Astrocyte (in vitro differentiated cells and primary cell): ENCODE results near the gene RNF157. TPM values are rescaled to one million over a fixed set of nuclear protein-coding genes. Genes with fewer than 3 reads are reported as not detected.
"Not testable (repeated sequence)": the region's sequence is repeated elsewhere in the genome, so short reads cannot be mapped to it uniquely, and the experiment has no call there.

Source experiments
- DNase-seq: peaks from one replicate; pipeline ENCODE4 v3.0.0-alpha.2; 2010; ENCODE audit warnings: low read depth
- FAIRE-seq: peaks from 2 replicates; lab custom pipeline; 2011; peaks lifted over from hg19 to GRCh38; lab: Jason Lieb, UNC
- H2AFZ ChIP-seq: 2 replicates; pipeline ENCODE4 v1.6.0; 2012; ENCODE audit warnings: low read depth, low read length, inconsistent platforms
- H3K27ac ChIP-seq: 2 replicates; pipeline ENCODE4 v1.5.1; 2011; ENCODE audit warnings: low read depth, low read length, inconsistent platforms
- H3K27me3 ChIP-seq: 2 replicates; pipeline ENCODE4 v1.6.0; 2011; ENCODE audit warnings: low read length, inconsistent platforms; ENCODE audit not compliant: insufficient read depth
- H3K36me3 ChIP-seq: 2 replicates; pipeline ENCODE4 v1.5.1; 2011; ENCODE audit warnings: low read length, inconsistent platforms; ENCODE audit not compliant: insufficient read depth
- H3K4me1 ChIP-seq: 2 replicates; pipeline ENCODE4 v1.5.1; 2011; ENCODE audit warnings: low read length, inconsistent platforms; ENCODE audit not compliant: insufficient read depth
- H3K4me2 ChIP-seq: 2 replicates; pipeline ENCODE4 v1.6.0; 2012; ENCODE audit warnings: low read length, inconsistent platforms
- H3K4me3 ChIP-seq: 2 replicates; pipeline ENCODE4 v1.5.1; 2011; ENCODE audit warnings: low read depth, mild to moderate bottlenecking, low read length, inconsistent platforms; ENCODE audit not compliant: insufficient read depth
- H3K79me2 ChIP-seq: 2 replicates; pipeline ENCODE4 v1.6.0; 2012; ENCODE audit warnings: mild to moderate bottlenecking, low read length, inconsistent platforms; ENCODE audit not compliant: insufficient read depth
- H3K9ac ChIP-seq: 2 replicates; pipeline ENCODE4 v1.6.0; 2012; ENCODE audit warnings: mild to moderate bottlenecking, low read length, inconsistent platforms
- H3K9me3 ChIP-seq: 2 replicates; pipeline ENCODE4 v1.5.1; 2012; ENCODE audit warnings: low read depth, mild to moderate bottlenecking, low read length, inconsistent platforms; ENCODE audit not compliant: insufficient read depth
- H4K20me1 ChIP-seq: 2 replicates; pipeline ENCODE4 v1.6.0; 2012; ENCODE audit warnings: low read length, inconsistent platforms; ENCODE audit not compliant: insufficient read depth
- H3K27ac Mint-ChIP-seq: one replicate; pipeline ENCODE4 v1.8.0; 2021; ENCODE audit warnings: mild to moderate bottlenecking, mixed read lengths; ENCODE audit not compliant: unreplicated experiment
- H3K27me3 Mint-ChIP-seq: one replicate; pipeline ENCODE4 v1.8.0; 2021; ENCODE audit warnings: low read depth, mixed read lengths; ENCODE audit not compliant: unreplicated experiment
- H3K36me3 Mint-ChIP-seq: one replicate; pipeline ENCODE4 v1.8.0; 2021; ENCODE audit warnings: low read depth, mixed read lengths; ENCODE audit not compliant: unreplicated experiment
- H3K4me1 Mint-ChIP-seq: one replicate; pipeline ENCODE4 v1.8.0; 2021; ENCODE audit warnings: low read depth, mixed read lengths; ENCODE audit not compliant: unreplicated experiment
- H3K4me3 Mint-ChIP-seq: one replicate; pipeline ENCODE4 v1.8.0; 2021; ENCODE audit warnings: mild to moderate bottlenecking, moderate library complexity, mixed read lengths; ENCODE audit not compliant: unreplicated experiment
- H3K9me3 Mint-ChIP-seq: one replicate; pipeline ENCODE4 v1.8.0; 2021; ENCODE audit warnings: mild to moderate bottlenecking, mixed read lengths; ENCODE audit not compliant: unreplicated experiment
- CTCF ChIP-seq: IDR thresholded peaks from 2 replicates; pipeline ENCODE4 v1.5.1; 2011; ENCODE audit warnings: low read depth, mild to moderate bottlenecking, inconsistent platforms, low read length, moderate library complexity; ENCODE audit not compliant: insufficient read depth
- EZH2 ChIP-seq: IDR thresholded peaks from 2 replicates; pipeline ENCODE4 v1.6.1; 2012; ENCODE audit warnings: mild to moderate bottlenecking, low read length, inconsistent platforms; ENCODE audit not compliant: insufficient read depth
- total RNA-seq: library from RNA; stranded (reverse); gene quantifications from 2 replicates; pipeline ENCODE4 v1.2.1, GENCODE V29; 2021

RNF157 gene
- total RNA-seq, 1 donor from 2014 or later = 1.4 TPM

- Mint-ChIP-seq H3K27ac (no peak overlapping the region), H3K9me3 (no peaks in the 10 kb centered on the region), H3K36me3 (no peaks in the 10 kb centered on the region), H3K4me3 (no peak overlapping the region), H3K4me1 (no peaks in the 10 kb centered on the region), H3K27me3 (peaks cover 12% of the 10 kb centered on the region)
- Histone ChIP-seq H3K4me2 (no peak overlapping the region), H3K27me3 (peaks cover 9% of the 10 kb centered on the region), H3K9ac (no peak overlapping the region), H3K4me3 (no peak overlapping the region), H2AFZ (no peak overlapping the region), H3K36me3 (no peaks in the 10 kb centered on the region), H3K79me2 (no peaks in the 10 kb centered on the region), H3K27ac (no peak overlapping the region), H4K20me1 (no peaks in the 10 kb centered on the region), H3K9me3 (no peaks in the 10 kb centered on the region), H3K4me1 (no peaks in the 10 kb centered on the region)
- no peak for FAIRE-seq
- peak; percentile 53 for DNase-seq
- no peak for TF ChIP-seq CTCF
- no peak for TF ChIP-seq EZH2
Observed at GRCh38 chr17:76232342-76232741, 8.0 kb downstream of the RNF157 start.

GRCh38 chr17:76226749-76227148 is 13.5 kb downstream of the RNF157 start:
- not testable (repeated sequence) for H3K4me1 Mint-ChIP-seq, H4K20me1 ChIP-seq, H3K4me2 ChIP-seq, H3K4me1 ChIP-seq, H3K27me3 ChIP-seq, H3K9me3 ChIP-seq, H3K9ac ChIP-seq, H3K9me3 Mint-ChIP-seq, DNase-seq, H3K36me3 Mint-ChIP-seq, H2AFZ ChIP-seq, H3K79me2 ChIP-seq, H3K4me3 ChIP-seq, H3K36me3 ChIP-seq, H3K27ac Mint-ChIP-seq, H3K27ac ChIP-seq, H3K4me3 Mint-ChIP-seq, FAIRE-seq
- peaks cover 15% of the 10 kb centered on the region for H3K27me3 Mint-ChIP-seq

GRCh38 chr17:76225373-76226086 is 14.8 kb downstream of the RNF157 start:
- not testable (repeated sequence) for H3K79me2 ChIP-seq, FAIRE-seq, H4K20me1 ChIP-seq, H3K36me3 Mint-ChIP-seq, H3K4me3 Mint-ChIP-seq, H3K9me3 ChIP-seq, H2AFZ ChIP-seq, H3K9me3 Mint-ChIP-seq, H3K27ac Mint-ChIP-seq, DNase-seq, H3K27me3 ChIP-seq, H3K27ac ChIP-seq, H3K4me1 ChIP-seq, H3K36me3 ChIP-seq, H3K4me2 ChIP-seq, H3K9ac ChIP-seq, H3K4me3 ChIP-seq, H3K4me1 Mint-ChIP-seq
- peaks cover 15% of the 10 kb centered on the region for H3K27me3 Mint-ChIP-seq
